ENCODE data around the gene TESK1.

GRCh38 chr9:35579130-35579529 lies 25.9 kb upstream of the TESK1 start:
- TF ChIP-seq, protein P1, sequence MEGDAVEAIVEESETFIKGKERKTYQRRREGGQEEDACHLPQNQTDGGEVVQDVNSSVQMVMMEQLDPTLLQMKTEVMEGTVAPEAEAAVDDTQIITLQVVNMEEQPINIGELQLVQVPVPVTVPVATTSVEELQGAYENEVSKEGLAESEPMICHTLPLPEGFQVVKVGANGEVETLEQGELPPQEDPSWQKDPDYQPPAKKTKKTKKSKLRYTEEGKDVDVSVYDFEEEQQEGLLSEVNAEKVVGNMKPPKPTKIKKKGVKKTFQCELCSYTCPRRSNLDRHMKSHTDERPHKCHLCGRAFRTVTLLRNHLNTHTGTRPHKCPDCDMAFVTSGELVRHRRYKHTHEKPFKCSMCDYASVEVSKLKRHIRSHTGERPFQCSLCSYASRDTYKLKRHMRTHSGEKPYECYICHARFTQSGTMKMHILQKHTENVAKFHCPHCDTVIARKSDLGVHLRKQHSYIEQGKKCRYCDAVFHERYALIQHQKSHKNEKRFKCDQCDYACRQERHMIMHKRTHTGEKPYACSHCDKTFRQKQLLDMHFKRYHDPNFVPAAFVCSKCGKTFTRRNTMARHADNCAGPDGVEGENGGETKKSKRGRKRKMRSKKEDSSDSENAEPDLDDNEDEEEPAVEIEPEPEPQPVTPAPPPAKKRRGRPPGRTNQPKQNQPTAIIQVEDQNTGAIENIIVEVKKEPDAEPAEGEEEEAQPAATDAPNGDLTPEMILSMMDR (IDR thresholded peaks at IDR 0.05): no peak
- TF ChIP-seq POLR2AphosphoS5 (IDR thresholded peaks at IDR 0.05) (no peak), POLR2A (IDR thresholded peaks at IDR 0.05) (no peak)
